Trophoblast cell (in vitro differentiated cells and primary cell): ENCODE results near the gene ATF7.

ENCODE experiments used
- DNase-seq, 2 donors: peaks; one replicate each; pipeline ENCODE4 v3.0.0-alpha.2; 2016
- H2AFZ ChIP-seq: 2 replicates; pipeline ENCODE4 v1.6.1; 2013; ENCODE audit warnings: low read length, moderate library complexity, mild to moderate bottlenecking; ENCODE audit not compliant: insufficient read depth, poor library complexity
- H2AK5ac ChIP-seq: 2 replicates; pipeline ENCODE4 v1.6.1; 2013; ENCODE audit warnings: mild to moderate bottlenecking, low read length
- H2BK120ac ChIP-seq: 2 replicates; pipeline ENCODE4 v1.6.1; 2013; ENCODE audit warnings: low read length, mild to moderate bottlenecking, moderate library complexity; ENCODE audit not compliant: insufficient read depth, poor library complexity
- H2BK12ac ChIP-seq: 2 replicates; pipeline ENCODE4 v1.6.1; 2013; ENCODE audit warnings: mild to moderate bottlenecking, low read length, moderate library complexity
- H2BK5ac ChIP-seq: 2 replicates; pipeline ENCODE4 v1.6.1; 2013; ENCODE audit warnings: low read length, low read depth, moderate library complexity, mild to moderate bottlenecking; ENCODE audit not compliant: poor library complexity
- H3K14ac ChIP-seq: 2 replicates; pipeline ENCODE4 v1.6.1; 2013; ENCODE audit warnings: mild to moderate bottlenecking, low read length
- H3K18ac ChIP-seq: 2 replicates; pipeline ENCODE4 v1.6.1; 2013; ENCODE audit warnings: mild to moderate bottlenecking, low read length
- H3K23ac ChIP-seq: 2 replicates; pipeline ENCODE4 v1.6.1; 2013; ENCODE audit warnings: low read length
- H3K27ac ChIP-seq: 2 replicates; pipeline ENCODE4 v1.5.1; 2013; ENCODE audit warnings: low read depth, mild to moderate bottlenecking, inconsistent platforms, low read length, moderate library complexity
- H3K27me3 ChIP-seq: 2 replicates; pipeline ENCODE4 v1.6.1; 2013; ENCODE audit warnings: inconsistent platforms, mild to moderate bottlenecking, low read length, moderate library complexity; ENCODE audit not compliant: insufficient read depth
- H3K36me3 ChIP-seq, 2 experiments: 1 replicate in 1 of 2; 2 replicates in 1 of 2; pipeline ENCODE4 v1.6.1; 2013; ENCODE audit warnings: low read length in 2 of 2, mild to moderate bottlenecking in 2 of 2, moderate library complexity in 1 of 2; ENCODE audit not compliant: insufficient read depth in 2 of 2, control insufficient read depth in 1 of 2
- H3K4ac ChIP-seq: 2 replicates; pipeline ENCODE4 v1.6.1; 2013; ENCODE audit warnings: low read depth, mild to moderate bottlenecking, low read length, moderate library complexity
- H3K4me1 ChIP-seq, 2 experiments: 1 replicate in 1 of 2; 2 replicates in 1 of 2; pipeline ENCODE4 v1.6.1; 2013; ENCODE audit warnings: low read length in 2 of 2, mild to moderate bottlenecking in 2 of 2, moderate library complexity in 1 of 2; ENCODE audit not compliant: insufficient read depth in 2 of 2, control insufficient read depth in 1 of 2
- H3K4me2 ChIP-seq: 2 replicates; pipeline ENCODE4 v1.6.1; 2013; ENCODE audit warnings: inconsistent platforms, mild to moderate bottlenecking, low read length, moderate library complexity
- H3K4me3 ChIP-seq: 2 replicates; pipeline ENCODE4 v1.5.1; 2013; ENCODE audit warnings: mild to moderate bottlenecking, low read depth, low read length, inconsistent platforms
- H3K79me1 ChIP-seq: one replicate; pipeline ENCODE4 v1.6.1; 2013; ENCODE audit warnings: low read length
- H3K79me2 ChIP-seq: 2 replicates; pipeline ENCODE4 v1.6.1; 2013; ENCODE audit warnings: low read length, mild to moderate bottlenecking; ENCODE audit not compliant: control insufficient read depth, insufficient read depth, poor library complexity
- H3K9ac ChIP-seq: 2 replicates; pipeline ENCODE4 v1.6.1; 2013; ENCODE audit warnings: mild to moderate bottlenecking, low read length
- H3K9me3 ChIP-seq: 2 replicates; pipeline ENCODE4 v1.6.1; 2013; ENCODE audit warnings: low read depth, mild to moderate bottlenecking, control low read depth, inconsistent platforms, low read length; ENCODE audit not compliant: insufficient read depth
- H4K12ac ChIP-seq: 2 replicates; pipeline ENCODE4 v1.6.1; 2013; ENCODE audit warnings: low read depth, mild to moderate bottlenecking, low read length, moderate library complexity
- H4K8ac ChIP-seq: 2 replicates; pipeline ENCODE4 v1.6.1; 2013; ENCODE audit warnings: low read depth, mild to moderate bottlenecking, low read length, moderate library complexity
- H4K91ac ChIP-seq: one replicate; pipeline ENCODE4 v1.6.1; 2013; ENCODE audit warnings: low read depth, mild to moderate bottlenecking, low read length, moderate library complexity
- WGBS: extraction: QIAGEN DNeasy Blood & Tissue Kit; methylation state at CpG from one replicate; pipeline ENCODE4 v1.1.7; 2013; ENCODE audit warnings: missing lambda C conversion rate; ENCODE audit not compliant: insufficient read length, insufficient coverage; ENCODE audit errors: extremely low coverage; 5-methylcytosine and 5-hydroxymethylcytosine counted together

ATF7 gene

GRCh38 chr12:53592426-53592825, 33.8 kb downstream of the ATF7 start:
- WGBS: no CpG with 5 or more reads among the region's 1 CpG
- no peak overlapping the region for H3K23ac ChIP-seq
- H2BK120ac ChIP-seq: no peak overlapping the region
- no peak overlapping the region for H2AK5ac ChIP-seq
- no peak overlapping the region for H3K18ac ChIP-seq
- no peak overlapping the region for H3K14ac ChIP-seq
- H3K27ac ChIP-seq: no peak overlapping the region
- DNase-seq: no peak
- H3K4me3 ChIP-seq: no peak overlapping the region
- no peak overlapping the region for H3K9ac ChIP-seq
- no peak overlapping the region for H2BK12ac ChIP-seq
- H3K9me3 ChIP-seq: no peaks in the 10 kb centered on the region
- no peak overlapping the region for H2AFZ ChIP-seq
- H3K4me2 ChIP-seq: no peak overlapping the region
- no peaks in the 10 kb centered on the region for H3K4me1 ChIP-seq
- H3K79me1 ChIP-seq: no peaks in the 10 kb centered on the region
- H3K27me3 ChIP-seq: no peaks in the 10 kb centered on the region
- no peak overlapping the region for H2BK5ac ChIP-seq
- no peak overlapping the region for H3K4ac ChIP-seq
- no peak overlapping the region for H4K8ac ChIP-seq
- H3K79me2 ChIP-seq: no peaks in the 10 kb centered on the region
- no peak overlapping the region for H4K12ac ChIP-seq
- H3K36me3 ChIP-seq: peaks cover 0 to 2% of the 10 kb centered on the region in 2 experiments
- H4K91ac ChIP-seq: no peak overlapping the region

DNA sequence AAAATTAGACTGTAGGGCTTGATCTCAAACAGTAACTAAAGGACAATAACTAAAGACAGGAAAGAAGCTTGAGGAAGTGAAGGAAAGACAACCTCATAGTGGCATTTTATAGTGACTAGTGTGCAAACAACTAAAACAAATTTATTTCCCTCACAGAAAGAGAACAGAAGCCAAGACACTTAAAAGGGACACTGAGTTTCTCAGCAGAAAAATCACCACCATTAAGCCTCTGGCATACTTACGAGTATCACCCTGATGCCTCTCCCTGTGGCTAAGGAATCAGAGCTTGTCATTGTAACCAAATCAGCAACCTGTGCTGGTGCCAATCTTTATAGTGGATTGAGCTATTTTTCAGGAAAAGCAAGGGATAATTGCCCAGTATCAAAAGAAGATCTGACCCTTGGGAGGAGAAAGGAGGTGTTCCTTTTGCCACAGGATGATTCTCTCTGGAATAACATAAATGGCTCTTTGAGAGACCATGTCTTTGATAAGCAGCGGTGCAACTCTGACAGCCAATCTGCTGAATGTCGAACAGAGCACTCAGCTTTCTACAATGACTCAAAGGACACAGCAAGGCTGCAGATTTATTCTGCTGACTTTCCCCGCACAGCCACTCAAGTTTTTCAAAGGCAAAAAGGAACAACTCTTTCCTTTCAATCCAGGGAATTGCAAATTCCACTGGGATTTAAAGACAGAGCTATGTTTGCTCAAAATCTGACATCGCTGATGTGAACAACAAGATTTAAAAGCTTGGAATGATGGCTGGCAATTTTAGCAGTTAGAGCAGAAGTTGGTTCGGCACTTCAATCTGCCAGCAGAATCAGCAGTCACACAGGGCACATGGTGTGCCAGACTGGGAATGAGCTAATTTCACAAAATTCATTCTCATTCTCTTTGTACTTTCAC, 34.6 kb downstream of the ATF7 start:
- H3K79me2 ChIP-seq: no peaks in the 10 kb centered on the region
- peaks cover 0 to 2% of the 10 kb centered on the region in 2 experiments for H3K36me3 ChIP-seq
- no CpG with 5 or more reads among the region's 6 CpGs for WGBS
- H3K9ac ChIP-seq: no peak overlapping the region
- H2BK5ac ChIP-seq: no peak overlapping the region
- H3K9me3 ChIP-seq: no peaks in the 10 kb centered on the region
- no peak for DNase-seq
- no peak overlapping the region for H3K23ac ChIP-seq
- H4K8ac ChIP-seq: no peak overlapping the region
- no peak overlapping the region for H3K4ac ChIP-seq
- no peak overlapping the region for H3K27ac ChIP-seq
- no peak overlapping the region for H2AK5ac ChIP-seq
- no peak overlapping the region for H4K12ac ChIP-seq
- no peak overlapping the region for H2AFZ ChIP-seq
- H3K79me1 ChIP-seq: no peaks in the 10 kb centered on the region
- H3K14ac ChIP-seq: no peak overlapping the region
- no peak overlapping the region for H2BK12ac ChIP-seq
- H3K27me3 ChIP-seq: no peaks in the 10 kb centered on the region
- H3K4me3 ChIP-seq: no peak overlapping the region
- no peak overlapping the region for H4K91ac ChIP-seq
- no peak overlapping the region for H2BK120ac ChIP-seq
- no peak overlapping the region for H3K4me2 ChIP-seq
- no peak overlapping the region for H3K18ac ChIP-seq
- no peaks in the 10 kb centered on the region for H3K4me1 ChIP-seq

- Histone ChIP-seq H3K14ac (no peak overlapping the region), H2BK120ac (no peak overlapping the region), H4K91ac (no peak overlapping the region), H3K18ac (no peak overlapping the region), H3K9me3 (no peaks in the 10 kb centered on the region), H2AFZ (no peak overlapping the region), H3K79me2 (no peaks in the 10 kb centered on the region), H3K4me3 (no peak overlapping the region), H4K12ac (no peak overlapping the region), H3K27ac (no peak overlapping the region), H2BK5ac (no peak overlapping the region), H3K36me3 (no peaks in the 10 kb centered on the region), H2BK12ac (no peak overlapping the region), H2AK5ac (no peak overlapping the region), H3K4ac (no peak overlapping the region), H4K8ac (no peak overlapping the region), H3K4me2 (no peak overlapping the region), H3K27me3 (no peaks in the 10 kb centered on the region), H3K4me1 (no peaks in the 10 kb centered on the region), H3K23ac (no peak overlapping the region), H3K9ac (no peak overlapping the region), H3K79me1 (no peaks in the 10 kb centered on the region)
- WGBS: no CpG with 5 or more reads among the region's 3 CpGs
- DNase-seq: no peak
Observed at GRCh38 chr12:53590652-53591051, 35.5 kb downstream of the ATF7 start.

DNA sequence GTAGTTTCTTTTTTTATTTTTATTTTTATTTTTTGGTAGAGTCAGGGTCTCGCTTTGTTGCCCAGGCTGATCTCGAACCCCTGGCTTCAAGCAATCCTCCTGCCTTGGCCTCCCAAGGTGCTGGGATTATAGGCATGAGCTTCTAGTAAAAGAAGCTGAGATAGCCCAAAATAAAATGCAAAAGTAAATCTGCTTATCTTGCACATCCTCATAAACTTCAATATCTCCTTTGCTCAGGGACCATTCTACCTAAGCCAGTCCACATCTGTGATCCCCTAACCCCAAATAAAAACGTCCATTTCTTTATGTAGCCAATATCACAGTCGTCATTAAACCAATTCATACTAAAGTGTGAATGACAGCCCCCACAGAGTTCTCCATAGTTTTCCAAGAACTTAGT, 36.3 kb downstream of the ATF7 start:
- no peaks in the 10 kb centered on the region for H3K79me1 ChIP-seq
- no peak overlapping the region for H2BK12ac ChIP-seq
- H3K27me3 ChIP-seq: no peaks in the 10 kb centered on the region
- no peak overlapping the region for H3K14ac ChIP-seq
- no peak overlapping the region for H2BK5ac ChIP-seq
- no peaks in the 10 kb centered on the region for H3K9me3 ChIP-seq
- H3K18ac ChIP-seq: no peak overlapping the region
- no CpG with 5 or more reads among the region's 4 CpGs for WGBS
- H3K36me3 ChIP-seq: no peaks in the 10 kb centered on the region
- H3K27ac ChIP-seq: no peak overlapping the region
- no peak overlapping the region for H3K4me2 ChIP-seq
- H3K23ac ChIP-seq: no peak overlapping the region
- no peak overlapping the region for H4K8ac ChIP-seq
- no peak overlapping the region for H2BK120ac ChIP-seq
- H3K4me3 ChIP-seq: no peak overlapping the region
- no peaks in the 10 kb centered on the region for H3K79me2 ChIP-seq
- H4K91ac ChIP-seq: no peak overlapping the region
- H3K4ac ChIP-seq: no peak overlapping the region
- H4K12ac ChIP-seq: no peak overlapping the region
- H2AFZ ChIP-seq: no peak overlapping the region
- H3K9ac ChIP-seq: no peak overlapping the region
- H3K4me1 ChIP-seq: no peaks in the 10 kb centered on the region
- DNase-seq: no peak
- no peak overlapping the region for H2AK5ac ChIP-seq
